ENCODE data around the gene TCERG1L.

TCERG1L gene

GRCh38 chr10:131226446-131227162 is 84.9 kb downstream of the TCERG1L start:
- DNase-seq: no peak

GRCh38 chr10:131224106-131224505 is 87.4 kb downstream of the TCERG1L start:
- DNase-seq: no peak

DNA sequence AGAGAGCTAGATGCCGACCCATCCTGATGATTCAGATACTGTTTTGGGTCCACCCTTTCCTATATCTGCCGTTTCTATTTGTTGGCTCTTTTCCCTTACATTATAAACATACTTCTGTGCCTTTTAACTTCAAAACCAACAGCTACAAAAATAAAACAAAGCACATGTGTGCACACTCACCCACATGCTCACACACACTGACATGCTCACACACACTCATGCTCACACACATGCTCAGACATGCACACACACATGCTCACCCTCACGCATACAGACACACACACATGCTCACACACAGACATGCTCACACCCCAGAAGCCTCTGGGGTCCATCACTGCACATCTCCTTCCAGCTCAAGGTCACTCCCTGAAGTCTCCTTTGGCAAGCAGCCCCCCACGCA is 88.1 kb downstream of the TCERG1L start:
- DNase-seq: no peak

GRCh38 chr10:131222986-131223385 is 88.5 kb downstream of the TCERG1L start:
- no peak for DNase-seq

DNA sequence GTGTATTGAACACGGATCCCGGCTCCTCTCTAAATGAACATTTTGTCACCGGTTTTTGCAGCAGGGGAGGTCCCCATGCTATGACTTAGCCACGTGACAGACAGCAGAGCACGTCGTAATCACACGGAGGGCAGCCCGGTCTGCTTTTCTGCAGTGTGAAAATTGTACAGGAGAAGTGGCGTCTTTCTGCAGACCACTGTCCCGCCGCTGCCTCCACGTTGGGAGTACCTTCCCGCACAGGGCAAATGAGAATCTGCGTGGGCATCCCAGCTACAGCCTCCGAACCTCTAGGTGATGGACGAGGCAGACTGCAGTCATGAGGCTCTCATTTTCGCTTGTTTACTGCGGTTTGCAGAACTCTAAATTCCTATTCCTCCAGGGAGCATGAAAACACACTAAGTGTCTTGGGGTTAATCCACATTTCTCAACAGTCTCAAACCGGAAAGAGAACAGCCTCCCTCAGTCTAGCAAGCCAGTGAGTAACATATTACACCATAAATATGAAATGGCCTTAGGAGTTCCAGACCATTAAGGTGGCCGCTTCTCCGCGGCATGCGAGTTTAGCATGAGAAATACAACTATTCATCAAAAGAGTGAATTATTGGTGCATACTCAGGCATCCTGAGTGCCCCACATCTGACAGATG is 89.8 kb downstream of the TCERG1L start:
- no peak for DNase-seq

GRCh38 chr10:131220601-131221171 is 90.8 kb downstream of the TCERG1L start:
- no peak for DNase-seq

- no peak for DNase-seq
Measured at GRCh38 chr10:131219955-131220489, 91.5 kb downstream of the TCERG1L start.

- no peak for DNase-seq
Measured at GRCh38 chr10:131219584-131219886, 92.0 kb downstream of the TCERG1L start.

- DNase-seq: no peak
Measured at GRCh38 chr10:131218811-131219583, 92.5 kb downstream of the TCERG1L start.

- DNase-seq: no peak
Measured at GRCh38 chr10:131216681-131217230, 94.8 kb downstream of the TCERG1L start.

GRCh38 chr10:131215776-131216175 is 95.7 kb downstream of the TCERG1L start:
- no peak for DNase-seq

- DNase-seq: no peak
Measured at GRCh38 chr10:131214521-131215244, 96.8 kb downstream of the TCERG1L start.

GRCh38 chr10:131213741-131214505 is 97.6 kb downstream of the TCERG1L start:
- no peak for DNase-seq

DNA sequence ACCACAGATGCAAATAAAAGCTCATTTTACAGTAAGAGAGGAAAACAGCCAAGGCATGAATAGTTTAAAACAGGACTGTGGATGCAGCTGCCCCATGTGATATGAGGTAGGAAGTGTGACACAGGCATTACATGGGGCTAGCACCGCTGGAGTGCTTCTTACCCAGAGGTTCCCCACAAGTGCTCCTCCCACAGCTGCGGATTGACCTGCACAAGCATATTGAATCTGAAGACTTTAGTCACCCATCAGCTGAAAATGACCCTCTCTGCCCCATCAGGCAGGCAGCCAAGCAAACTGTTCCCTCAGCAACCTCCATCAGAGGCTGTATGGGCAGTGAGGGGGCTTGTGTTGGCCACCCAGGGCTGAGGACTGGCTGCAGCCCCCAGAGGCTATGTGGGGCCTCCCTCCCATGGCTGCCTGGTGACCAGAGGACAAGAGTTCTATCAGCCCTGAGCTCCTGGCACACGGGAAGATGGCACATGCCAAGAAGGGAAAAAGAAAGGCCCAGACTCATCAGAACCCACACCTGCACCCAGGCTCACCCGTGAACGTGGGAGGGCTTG is 98.7 kb downstream of the TCERG1L start:
- DNase-seq: no peak

- DNase-seq: no peak
Measured at GRCh38 chr10:131211965-131212619, 99.4 kb downstream of the TCERG1L start.

DNA sequence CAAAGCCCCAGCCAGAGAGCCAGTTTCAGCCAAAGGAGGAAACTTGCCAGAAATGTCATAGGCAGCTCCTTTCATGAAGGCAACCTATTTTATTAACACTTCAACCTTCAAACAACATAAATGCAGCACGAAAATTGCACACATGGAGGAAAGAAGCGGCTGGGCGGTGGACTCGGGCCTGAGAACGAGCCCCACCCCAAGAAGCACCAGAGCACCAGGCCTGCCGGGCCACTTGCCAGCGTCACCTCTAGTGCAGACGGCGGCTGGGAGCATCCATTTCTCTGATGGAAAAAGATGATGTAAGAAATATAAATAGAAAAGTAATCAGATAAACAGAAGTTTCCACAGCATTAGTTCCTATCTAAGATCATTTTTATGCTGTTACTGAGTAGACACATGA is 100.0 kb downstream of the TCERG1L start:
- no peak for DNase-seq

GRCh38 chr10:131211146-131211545 is 100.4 kb downstream of the TCERG1L start:
- DNase-seq: no peak

DNA sequence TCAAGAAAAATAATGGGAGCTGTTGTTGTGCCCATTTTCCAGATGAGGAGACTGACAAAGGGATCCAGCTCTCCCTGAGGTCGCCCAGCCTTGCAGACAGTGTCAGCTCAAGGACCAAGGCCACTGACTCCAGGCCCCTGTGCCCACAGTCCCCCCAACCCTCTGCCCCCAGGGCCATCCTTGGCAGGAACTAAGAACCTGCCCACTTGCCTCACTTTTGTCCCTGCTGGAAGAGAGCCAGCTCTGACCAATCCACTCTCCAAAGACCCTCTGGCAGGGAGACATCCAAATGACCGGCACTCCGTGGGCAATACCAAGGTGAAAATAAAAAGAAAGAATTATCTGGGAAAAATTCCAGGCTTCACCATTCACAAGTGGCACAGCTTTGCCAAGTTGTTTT is 101.3 kb downstream of the TCERG1L start:
- DNase-seq: no peak

- DNase-seq: no peak
Measured at GRCh38 chr10:131207584-131208532, 103.7 kb downstream of the TCERG1L start.
